Activated T-helper 17 cell treated with anti-CD3 and anti-CD28 coated beads, Interleukin-2, amount 50 U/mL, for 72 hours (primary cell): Measurements from ENCODE around the gene TTC12. TPM values are rescaled to one million over a fixed set of nuclear protein-coding genes. Genes with fewer than 3 reads are reported as not detected.

Experiments
- ATAC-seq: fragments of 150-1000 bp; cut with Tn5 transposase; replicated peaks from 2 replicates; pipeline ENCODE4 v1.10.0; 2021; ENCODE audit warnings: mild to moderate bottlenecking, moderate library complexity
- H3K27ac Mint-ChIP-seq: one replicate; pipeline ENCODE4 v1.8.0; 2022; ENCODE audit warnings: mixed read lengths
- H3K27me3 Mint-ChIP-seq: one replicate; pipeline ENCODE4 v1.8.0; 2022; ENCODE audit warnings: mixed read lengths
- H3K36me3 Mint-ChIP-seq: one replicate; pipeline ENCODE4 v1.8.0; 2022; ENCODE audit warnings: low read depth, mild to moderate bottlenecking, mixed read lengths
- H3K4me1 Mint-ChIP-seq: one replicate; pipeline ENCODE4 v1.8.0; 2022; ENCODE audit warnings: mixed read lengths
- H3K4me3 Mint-ChIP-seq: one replicate; pipeline ENCODE4 v1.8.0; 2022; ENCODE audit warnings: mild to moderate bottlenecking, mixed read lengths
- H3K9me3 Mint-ChIP-seq: one replicate; pipeline ENCODE4 v1.8.0; 2022; ENCODE audit warnings: mixed read lengths
- total RNA-seq, 2 donors: library from RNA; stranded (reverse); gene quantifications; one replicate each; pipeline ENCODE4 v1.2.3, GENCODE V29; 2022

TTC12 gene
- total RNA-seq, 2 donors from 2014 or later, result 8.5 to 9.8 TPM

- no peak for ATAC-seq
- Mint-ChIP-seq H3K4me1 (no peaks in the 10 kb centered on the region), H3K9me3 (no peaks in the 10 kb centered on the region), H3K27me3 (peaks cover 8% of the 10 kb centered on the region), H3K36me3 (no peaks in the 10 kb centered on the region), H3K4me3 (no peak overlapping the region), H3K27ac (no peak overlapping the region)
These were observed 91.5 kb downstream of the TTC12 start for GRCh38 chr11:113405724-113406478.

- Mint-ChIP-seq H3K4me1 (no peaks in the 10 kb centered on the region), H3K27ac (no peak overlapping the region), H3K36me3 (no peaks in the 10 kb centered on the region), H3K4me3 (no peak overlapping the region), H3K27me3 (peaks cover 8% of the 10 kb centered on the region), H3K9me3 (no peaks in the 10 kb centered on the region)
- no peak for ATAC-seq
These were observed 92.8 kb downstream of the TTC12 start for GRCh38 chr11:113407163-113407562.

GRCh38 chr11:113408206-113408605 is 93.8 kb downstream of the TTC12 start:
- Mint-ChIP-seq H3K27ac (no peak overlapping the region), H3K27me3 (peaks cover 8% of the 10 kb centered on the region), H3K4me1 (no peaks in the 10 kb centered on the region), H3K9me3 (no peaks in the 10 kb centered on the region), H3K36me3 (no peaks in the 10 kb centered on the region), H3K4me3 (no peak overlapping the region)
- no peak for ATAC-seq

GRCh38 chr11:113408887-113409286 is 94.5 kb downstream of the TTC12 start:
- H3K27ac Mint-ChIP-seq, result no peak overlapping the region
- ATAC-seq, result no peak

GRCh38 chr11:113409526-113409925 is 95.1 kb downstream of the TTC12 start:
- no peaks in the 10 kb centered on the region for H3K36me3 Mint-ChIP-seq
- no peak overlapping the region for H3K4me3 Mint-ChIP-seq
- no peaks in the 10 kb centered on the region for H3K9me3 Mint-ChIP-seq
- no peak overlapping the region for H3K27ac Mint-ChIP-seq
- no peaks in the 10 kb centered on the region for H3K4me1 Mint-ChIP-seq
- H3K27me3 Mint-ChIP-seq, result peaks cover 8% of the 10 kb centered on the region
- no peak for ATAC-seq

More at GRCh38 chr11:113408887-113409286, 94.5 kb downstream of the TTC12 start:
- H3K27me3 Mint-ChIP-seq, result peaks cover 8% of the 10 kb centered on the region
- no peaks in the 10 kb centered on the region for H3K4me1 Mint-ChIP-seq
- no peaks in the 10 kb centered on the region for H3K36me3 Mint-ChIP-seq
- H3K9me3 Mint-ChIP-seq, result no peaks in the 10 kb centered on the region
- H3K4me3 Mint-ChIP-seq, result no peak overlapping the region

GRCh38 chr11:113410414-113411135 is 96.2 kb downstream of the TTC12 start:
- H3K27me3 Mint-ChIP-seq, result peaks cover 13% of the 10 kb centered on the region
- no peaks in the 10 kb centered on the region for H3K36me3 Mint-ChIP-seq
- no peaks in the 10 kb centered on the region for H3K4me1 Mint-ChIP-seq
- H3K27ac Mint-ChIP-seq, result no peak overlapping the region
- no peak overlapping the region for H3K4me3 Mint-ChIP-seq
- no peaks in the 10 kb centered on the region for H3K9me3 Mint-ChIP-seq
- no peak for ATAC-seq

GRCh38 chr11:113411536-113411935 is 97.2 kb downstream of the TTC12 start:
- H3K27ac Mint-ChIP-seq, result no peak overlapping the region
- no peaks in the 10 kb centered on the region for H3K36me3 Mint-ChIP-seq
- no peak overlapping the region for H3K4me3 Mint-ChIP-seq
- H3K9me3 Mint-ChIP-seq, result no peaks in the 10 kb centered on the region
- no peaks in the 10 kb centered on the region for H3K4me1 Mint-ChIP-seq
- no peak for ATAC-seq
- H3K27me3 Mint-ChIP-seq, result peaks cover 13% of the 10 kb centered on the region

- no peak overlapping the region for H3K27ac Mint-ChIP-seq
- no peak overlapping the region for H3K4me3 Mint-ChIP-seq
- no peaks in the 10 kb centered on the region for H3K9me3 Mint-ChIP-seq
- no peaks in the 10 kb centered on the region for H3K4me1 Mint-ChIP-seq
- ATAC-seq, result no peak
- no peaks in the 10 kb centered on the region for H3K36me3 Mint-ChIP-seq
- H3K27me3 Mint-ChIP-seq, result peaks cover 13% of the 10 kb centered on the region
These were observed 98.3 kb downstream of the TTC12 start for GRCh38 chr11:113412675-113413074.

GRCh38 chr11:113415343-113415742 is 101.0 kb downstream of the TTC12 start:
- H3K27me3 Mint-ChIP-seq, result peaks cover 7% of the 10 kb centered on the region
- H3K36me3 Mint-ChIP-seq, result no peaks in the 10 kb centered on the region
- H3K9me3 Mint-ChIP-seq, result no peaks in the 10 kb centered on the region
- ATAC-seq, result no peak
- H3K4me1 Mint-ChIP-seq, result no peaks in the 10 kb centered on the region
- H3K27ac Mint-ChIP-seq, result no peak overlapping the region
- H3K4me3 Mint-ChIP-seq, result no peak overlapping the region

Other genes starting within 250 kb of the TTC12 start
- under 1 TPM; 0.40 to 0.67 TPM for gene ANKK1, start 73.2 kb downstream of the TTC12 start, total RNA-seq
- gene DRD2, start 160.8 kb downstream of the TTC12 start, total RNA-seq, result under 1 TPM; 0.19 to 0.82 TPM